H1 (cell line): Measurements from ENCODE around the gene HECTD4. TPM values are rescaled to one million over a fixed set of nuclear protein-coding genes. Genes with fewer than 3 reads are reported as not detected.

ENCODE experiments used
- CTCF ChIA-PET: fragments of 300-600 bp; sonication (Branson Sonifier 250); formaldehyde crosslinking; loops from one replicate; lab custom pipeline; 2021; ENCODE audit not compliant: partially characterized antibody; lab: Charles Lee
- POLR2A ChIA-PET: fragments of 300-600 bp; sonication (Branson Sonifier 250); formaldehyde crosslinking; loops from one replicate; lab custom pipeline; 2021; ENCODE audit warnings: inconsistent platforms; ENCODE audit not compliant: partially characterized antibody; lab: Charles Lee
- DNase-seq, 2 experiments: peaks; one replicate each; pipeline versions ENCODE4 v3.0.0 to v3.0.0-alpha.2; 2010 to 2022; ENCODE audit warnings: low spot score in 2 of 2, low read depth in 1 of 2, mixed read lengths in 1 of 2
- FAIRE-seq: peaks from 2 replicates; lab custom pipeline; 2011; peaks lifted over from hg19 to GRCh38; lab: Jason Lieb, UNC
- H2AFZ ChIP-seq: 2 replicates; pipeline ENCODE4 v1.8.1; 2012; ENCODE audit warnings: low read length, inconsistent platforms
- H2AK5ac ChIP-seq: 2 replicates; pipeline ENCODE4 v1.6.1; 2013; ENCODE audit warnings: low read depth, low read length
- H2BK120ac ChIP-seq: replicated peaks from 2 replicates; pipeline ENCODE3; 2013; ENCODE audit warnings: low read depth, low read length, inconsistent platforms
- H2BK12ac ChIP-seq: 2 replicates; pipeline ENCODE4 v1.6.1; 2013; ENCODE audit warnings: low read depth, low read length
- H2BK15ac ChIP-seq: 2 replicates; pipeline ENCODE4 v1.6.1; 2013; ENCODE audit warnings: low read length
- H2BK20ac ChIP-seq: 2 replicates; pipeline ENCODE4 v1.6.1; 2013; ENCODE audit warnings: low read length
- H2BK5ac ChIP-seq: 2 replicates; pipeline ENCODE4 v1.6.1; 2013; ENCODE audit warnings: low read depth, low read length
- H3K14ac ChIP-seq: 2 replicates; pipeline ENCODE4 v1.6.1; 2013; ENCODE audit warnings: inconsistent platforms; ENCODE audit not compliant: insufficient read length
- H3K18ac ChIP-seq: 2 replicates; pipeline ENCODE4 v1.6.1; 2013; ENCODE audit warnings: low read length; ENCODE audit errors: extremely low read depth
- H3K23ac ChIP-seq: 2 replicates; pipeline ENCODE4 v1.6.1; 2013; ENCODE audit warnings: inconsistent platforms; ENCODE audit not compliant: insufficient read length
- H3K23me2 ChIP-seq: 2 replicates; pipeline ENCODE4 v1.6.1; 2013; ENCODE audit warnings: low read depth, low read length
- H3K27ac ChIP-seq: 2 replicates; pipeline ENCODE4 v1.6.1; 2011; ENCODE audit warnings: low read depth, low read length, inconsistent platforms
- H3K27me3 ChIP-seq, 4 experiments: replicated peaks in 1 of 4; 1 replicate in 1 of 4; 2 replicates in 3 of 4; pipeline versions ENCODE4 v1.6.1 to v1.8.1; 2011 to 2013; ENCODE audit warnings: low read length in 3 of 4, mild to moderate bottlenecking in 3 of 4, inconsistent platforms in 2 of 4, mixed read lengths in 2 of 4, moderate library complexity in 1 of 4; ENCODE audit not compliant: control insufficient read depth in 3 of 4, insufficient read depth in 3 of 4; ENCODE audit errors: extremely low read depth in 1 of 4
- H3K36me3 ChIP-seq, 4 experiments: 2 replicates each; pipeline versions ENCODE4 v1.6.1 to v1.8.1; 2011 to 2013; ENCODE audit warnings: mild to moderate bottlenecking in 4 of 4, low read length in 3 of 4, moderate library complexity in 2 of 4, control low read depth in 1 of 4, inconsistent platforms in 1 of 4; ENCODE audit not compliant: insufficient read depth in 4 of 4, control insufficient read depth in 2 of 4
- H3K4ac ChIP-seq: replicated peaks from 2 replicates; pipeline ENCODE3; 2013; ENCODE audit warnings: low read length, low read depth, mixed read lengths, inconsistent platforms; ENCODE audit not compliant: insufficient read length
- H3K4me1 ChIP-seq, 4 experiments: replicated peaks in 1 of 4; 1 replicate in 1 of 4; 2 replicates in 3 of 4; pipeline versions ENCODE4 v1.6.1 to v1.8.1; 2011 to 2013; ENCODE audit warnings: low read length in 3 of 4, inconsistent platforms in 2 of 4, mixed read lengths in 1 of 4; ENCODE audit not compliant: insufficient read depth in 4 of 4, control insufficient read depth in 3 of 4
- H3K4me2 ChIP-seq, 2 experiments: 2 replicates each; pipeline versions ENCODE4 v1.6.1 to v1.8.1; 2011 to 2013; ENCODE audit warnings: low read depth in 2 of 2, low read length in 2 of 2, control low read depth in 1 of 2, inconsistent platforms in 1 of 2, mild to moderate bottlenecking in 1 of 2; ENCODE audit not compliant: insufficient read depth in 1 of 2
- H3K4me3 ChIP-seq, 4 experiments: fragments of 200-600, 300-600 bp in 1 of 4; sonication (generic), shearing (Covaris generic), sonication (Bioruptor Twin) in 1 of 4; 2 replicates each; pipeline versions ENCODE4 v1.5.1 to v1.8.1; 2011 to 2016; ENCODE audit warnings: low read length in 4 of 4, low read depth in 3 of 4, control low read depth in 2 of 4, inconsistent platforms in 2 of 4, mild to moderate bottlenecking in 2 of 4, mixed read lengths in 1 of 4, moderate library complexity in 1 of 4; ENCODE audit not compliant: insufficient read depth in 2 of 4; ENCODE audit errors: extremely low read depth in 1 of 4
- H3K56ac ChIP-seq: replicated peaks from 2 replicates; pipeline ENCODE3; 2013; ENCODE audit warnings: low read depth, mild to moderate bottlenecking, mixed read lengths, low read length, inconsistent platforms; ENCODE audit not compliant: insufficient read length
- H3K79me1 ChIP-seq: 2 replicates; pipeline ENCODE4 v1.6.1; 2013; ENCODE audit warnings: low read depth, low read length, control low read depth
- H3K79me2 ChIP-seq, 2 experiments: 2 replicates each; pipeline versions ENCODE4 v1.6.1 to v1.8.1; 2012 to 2013; ENCODE audit warnings: low read length in 2 of 2, mild to moderate bottlenecking in 2 of 2, inconsistent platforms in 1 of 2; ENCODE audit not compliant: insufficient read depth in 2 of 2, control insufficient read depth in 1 of 2
- H3K9ac ChIP-seq, 4 experiments: replicated peaks in 1 of 4; 1 replicate in 1 of 4; 2 replicates in 3 of 4; pipeline versions ENCODE4 v1.6.1 to v1.8.1; 2011 to 2013; ENCODE audit warnings: low read depth in 3 of 4, low read length in 3 of 4, control low read depth in 2 of 4, mild to moderate bottlenecking in 2 of 4, moderate library complexity in 2 of 4, inconsistent platforms in 1 of 4; ENCODE audit errors: extremely low read depth in 1 of 4
- H3K9me3 ChIP-seq, 2 experiments: 2 replicates each; pipeline versions ENCODE4 v1.6.1 to v1.8.1; 2012 to 2013; ENCODE audit warnings: mild to moderate bottlenecking in 2 of 2, moderate library complexity in 2 of 2, control low read depth in 1 of 2, inconsistent platforms in 1 of 2, low read depth in 1 of 2, low read length in 1 of 2, mixed read lengths in 1 of 2; ENCODE audit not compliant: insufficient read depth in 2 of 2
- H4K20me1 ChIP-seq, 2 experiments: replicated peaks in 1 of 2; 2 replicates each; pipeline versions ENCODE3 to v1.8.1; 2011 to 2013; ENCODE audit warnings: inconsistent platforms in 2 of 2, low read length in 2 of 2, mild to moderate bottlenecking in 1 of 2; ENCODE audit not compliant: insufficient read depth in 2 of 2, control insufficient read depth in 1 of 2
- H4K5ac ChIP-seq: 2 replicates; pipeline ENCODE4 v1.6.1; 2013; ENCODE audit warnings: low read length, low read depth, mixed read lengths, inconsistent platforms; ENCODE audit not compliant: insufficient read length
- H4K8ac ChIP-seq: 2 replicates; pipeline ENCODE4 v1.8.0; 2013; ENCODE audit warnings: mild to moderate bottlenecking, moderate library complexity, low read length, inconsistent platforms; ENCODE audit not compliant: insufficient read depth; ENCODE audit errors: extremely low read depth
- H4K91ac ChIP-seq: replicated peaks from 2 replicates; pipeline ENCODE3; 2013; ENCODE audit warnings: low read length, mixed read lengths, inconsistent platforms; ENCODE audit not compliant: insufficient read length
- BRCA1 ChIP-seq: IDR thresholded peaks from 2 replicates; pipeline ENCODE4 v1.6.1; 2012; ENCODE audit warnings: low read depth, low read length, improper control_type of control experiment
- CBX5 ChIP-seq: fragments of 300-800, 300-1000 bp; sonication (generic); IDR thresholded peaks from 2 replicates; pipeline ENCODE4 v1.7.1; 2016; ENCODE audit warnings: antibody characterized with exemption, low read length, low read depth
- CHD2 ChIP-seq: IDR thresholded peaks from 2 replicates; pipeline ENCODE4 v1.6.1; 2012; ENCODE audit warnings: low read length, improper control_type of control experiment
- EZH2 ChIP-seq: fragments of 200-600 bp; sonication (generic); IDR thresholded peaks from 2 replicates; pipeline ENCODE4 v1.7.1; 2012; ENCODE audit warnings: low read depth, mild to moderate bottlenecking, moderate library complexity, low read length, inconsistent platforms; ENCODE audit not compliant: severe bottlenecking
- HDAC6 ChIP-seq: IDR thresholded peaks from one replicate; pipeline ENCODE4 v1.7.1; 2012; ENCODE audit warnings: low read depth, mild to moderate bottlenecking, inconsistent platforms, low read length, moderate library complexity
- KDM4A ChIP-seq: IDR thresholded peaks from one replicate; pipeline ENCODE4 v1.7.1; 2012; ENCODE audit warnings: low read depth, mild to moderate bottlenecking, moderate library complexity, low read length, inconsistent platforms; ENCODE audit not compliant: severe bottlenecking
- POLR2A ChIP-seq, 2 experiments: IDR thresholded peaks; 1 replicate in 1 of 2; 2 replicates in 1 of 2; pipeline ENCODE4 v1.6.1; 2011; ENCODE audit warnings: low read depth in 2 of 2, low read length in 2 of 2, mild to moderate bottlenecking in 2 of 2; ENCODE audit errors: control extremely low read depth in 1 of 2
- POLR2AphosphoS5 ChIP-seq: IDR thresholded peaks from 2 replicates; pipeline ENCODE4 v1.6.1; 2011; ENCODE audit warnings: low read depth, low read length
- RFX5 ChIP-seq: IDR thresholded peaks from 2 replicates; pipeline ENCODE4 v1.6.1; 2011; ENCODE audit warnings: low read depth, low read length, improper control_type of control experiment, borderline replicate concordance
- RNF2 ChIP-seq: fragments of 200-900, 300-1000 bp; sonication (generic); IDR thresholded peaks from 2 replicates; pipeline ENCODE4 v1.7.1; 2016; ENCODE audit warnings: borderline replicate concordance, low read depth, mild to moderate bottlenecking, antibody characterized with exemption, low read length; ENCODE audit not compliant: poor library complexity, severe bottlenecking; ENCODE audit errors: missing control alignments
- SP2 ChIP-seq: IDR thresholded peaks from 2 replicates; pipeline ENCODE4 v1.6.1; 2012; ENCODE audit warnings: mild to moderate bottlenecking, low read length, inconsistent platforms
- SP4 ChIP-seq: IDR thresholded peaks from 2 replicates; pipeline ENCODE4 v1.6.1; 2012; ENCODE audit warnings: low read length, inconsistent platforms
- SRF ChIP-seq: IDR thresholded peaks from 2 replicates; pipeline ENCODE4 v1.6.1; 2011; ENCODE audit warnings: mild to moderate bottlenecking, low read depth, low read length, moderate library complexity
- SUZ12 ChIP-seq: fragments of 200-600 bp; sonication (generic); IDR thresholded peaks from 2 replicates; pipeline ENCODE4 v1.6.1; 2012; ENCODE audit warnings: mild to moderate bottlenecking, inconsistent platforms, low read length, moderate library complexity, mixed read lengths
- TAF1 ChIP-seq: IDR thresholded peaks from 2 replicates; pipeline ENCODE4 v1.6.1; 2011; ENCODE audit warnings: mild to moderate bottlenecking, low read depth, low read length
- WGBS, 2 experiments: shearing (Covaris generic) in 1 of 2; methylation state at CpG; one replicate each; pipeline versions ENCODE4 v1.1.6 to v1.1.7; 2013 to 2015; ENCODE audit warnings: low lambda C conversion rate in 2 of 2, mixed read lengths in 2 of 2, inconsistent platforms in 1 of 2, low coverage in 1 of 2, missing lambda C conversion rate in 1 of 2; ENCODE audit not compliant: insufficient replicate concordance in 2 of 2, insufficient coverage in 1 of 2, insufficient read length in 1 of 2; ENCODE audit errors: extremely low coverage in 1 of 2, missing lambda C conversion rate in 1 of 2; 5-methylcytosine and 5-hydroxymethylcytosine counted together
- polyA plus RNA-seq, 7 experiments: library from polyadenylated mRNA; depleted of rRNA in 3 of 7; stranded (reverse) in 5 of 7; unstranded in 2 of 7; fragments of >200 nt in 5 of 7; fragments of 200-250 nt in 2 of 7; gene quantifications; 1 replicate in 5 of 7; 2 replicates in 1 of 7; 4 replicates in 1 of 7; pipeline versions ENCODE4 v1.2.1 to v1.2.3, GENCODE V29; 2011 to 2013; ENCODE audit warnings: missing spikeins in 2 of 7, mixed read lengths in 2 of 7
- total RNA-seq: library from RNA; stranded (reverse); fragmentation: NEBNext Ultra II Directional; extraction: Animal tissue kit (Norgen Biotek cat#: 25700); gene quantifications from 2 replicates; pipeline ENCODE4 v1.2.1, GENCODE V29; 2021

HECTD4 gene
- total and polyA plus RNA-seq, 2 of the 8 experiments (the other 6 are each of a cell fraction or from before 2014, with no cell fraction given), result 6.5 to 33.7 TPM

GRCh38 chr12:112328456-112329124 is 53.6 kb downstream of the HECTD4 start:
- Histone ChIP-seq H2AFZ (no peak overlapping the region), H3K27ac (no peak overlapping the region), H3K4me3 (no peak overlapping the region), H3K18ac (no peak overlapping the region), H4K20me1 (no peaks in the 10 kb centered on the region), H2BK120ac (no peak overlapping the region), H2BK20ac (no peak overlapping the region), H3K79me2 (peaks cover 0 to 8% of the 10 kb centered on the region in 2 experiments; a peak in 2 of 4 replicates), H3K4me2 (no peak overlapping the region), H3K4me1 (no peaks in the 10 kb centered on the region), H2AK5ac (no peak overlapping the region), H3K4ac (no peak overlapping the region), H3K9me3 (no peaks in the 10 kb centered on the region), H3K23ac (no peak overlapping the region), H3K36me3 (no peaks in the 10 kb centered on the region), H3K27me3 (no peaks in the 10 kb centered on the region), H2BK15ac (no peak overlapping the region), H3K9ac (no peak overlapping the region), H2BK12ac (no peak overlapping the region), H2BK5ac (no peak overlapping the region), H3K23me2 (no peaks in the 10 kb centered on the region), H4K5ac (no peak overlapping the region), H3K56ac (no peak overlapping the region), H3K79me1 (no peaks in the 10 kb centered on the region), H4K8ac (no peak overlapping the region), H3K14ac (no peak overlapping the region), H4K91ac (no peak overlapping the region)
- POLR2A ChIA-PET, result no interaction called here
- CTCF ChIA-PET, result interaction anchor here (0.7 kb wide), 1 partner anchor 68 kb away, joined by 3 read pairs; no protein-coding TSS in a partner anchor
- 85% methylated on average over 3 of the region's 3 CpGs; no CpG with 5 or more reads in 1 of the 2 experiments for WGBS, 2 experiments
- DNase-seq (no peak), FAIRE-seq (no peak)
- TF ChIP-seq SRF (no peak), POLR2A (IDR thresholded peaks at IDR 0.05; ENCODE audit: control extremely low read depth in 1 of 2, low read depth in 2 of 2, low read length in 2 of 2) (no peak), SP2 (no peak), RFX5 (no peak), BRCA1 (no peak), TAF1 (no peak), POLR2AphosphoS5 (no peak), SUZ12 (no peak), RNF2 (no peak), HDAC6 (no peak), KDM4A (no peak), SP4 (no peak), EZH2 (no peak), CBX5 (no peak), CHD2 (no peak)
